Measurements from ENCODE around the gene DTNB.
"Not testable (repeated sequence)": the region's sequence is repeated elsewhere in the genome, so short reads cannot be mapped to it uniquely, and the experiment has no call there.

DTNB gene

DNA sequence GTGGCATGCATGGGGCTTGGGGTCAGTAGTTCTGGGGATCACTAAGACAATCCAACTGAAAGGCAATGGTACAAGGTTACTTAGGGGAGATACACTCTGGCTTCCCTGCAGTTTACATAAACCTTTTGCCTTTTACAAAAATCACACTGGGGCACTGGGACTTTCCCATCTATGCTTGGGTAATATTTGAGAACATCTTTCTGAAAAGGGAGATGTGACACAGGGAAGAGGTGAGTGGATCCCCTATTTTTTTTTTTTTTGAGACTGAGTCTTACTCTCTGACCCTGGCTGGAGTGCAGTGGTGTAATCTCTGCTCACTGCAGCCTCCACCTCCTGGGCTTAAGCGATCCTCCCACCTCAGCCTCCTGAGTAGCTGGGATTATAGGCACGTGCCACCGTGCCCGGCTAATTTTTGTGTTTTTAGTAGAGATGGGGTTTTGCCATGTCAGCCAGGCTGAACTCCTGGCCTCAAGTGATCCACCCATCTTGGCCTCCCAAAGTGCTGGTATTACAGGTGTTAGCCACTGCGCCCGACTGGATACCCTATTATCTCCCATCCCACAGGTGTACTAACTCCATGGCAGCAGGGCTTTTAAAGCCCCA, 248.8 kb downstream of the DTNB start:
- no peak for DNase-seq (ENCODE audit: low read depth in 2 of 2, low spot score in 1 of 2)

DNA sequence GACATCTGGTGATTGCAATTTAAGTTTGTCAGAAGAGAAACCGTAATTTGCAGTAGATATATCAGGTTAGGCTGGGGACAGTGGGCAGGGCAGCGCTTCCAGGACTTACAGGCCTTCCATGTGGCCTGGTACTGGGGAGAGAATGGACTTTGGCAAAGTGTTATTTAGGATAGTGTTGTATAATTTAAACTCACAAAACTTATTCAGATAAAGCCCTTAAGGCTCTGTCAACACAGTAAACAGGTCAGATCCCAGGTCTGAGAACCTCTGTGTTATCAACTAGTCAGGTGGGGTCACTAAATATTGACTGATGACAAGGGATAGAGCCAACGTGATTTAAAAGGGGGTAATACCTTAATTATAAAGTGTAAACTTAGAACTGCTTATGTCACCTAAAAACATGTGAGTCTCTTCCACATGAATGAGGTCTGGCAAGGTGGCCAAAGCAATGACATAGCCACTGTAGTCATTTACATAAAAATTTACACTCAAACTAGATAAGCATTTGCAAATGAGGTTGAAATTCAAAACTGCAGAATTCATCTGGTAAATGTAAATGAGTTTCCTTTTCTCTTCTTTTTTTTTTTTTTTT, 251.5 kb downstream of the DTNB start:
- DNase-seq (ENCODE audit: low read depth in 2 of 2, low spot score in 1 of 2), result no peak

DNA sequence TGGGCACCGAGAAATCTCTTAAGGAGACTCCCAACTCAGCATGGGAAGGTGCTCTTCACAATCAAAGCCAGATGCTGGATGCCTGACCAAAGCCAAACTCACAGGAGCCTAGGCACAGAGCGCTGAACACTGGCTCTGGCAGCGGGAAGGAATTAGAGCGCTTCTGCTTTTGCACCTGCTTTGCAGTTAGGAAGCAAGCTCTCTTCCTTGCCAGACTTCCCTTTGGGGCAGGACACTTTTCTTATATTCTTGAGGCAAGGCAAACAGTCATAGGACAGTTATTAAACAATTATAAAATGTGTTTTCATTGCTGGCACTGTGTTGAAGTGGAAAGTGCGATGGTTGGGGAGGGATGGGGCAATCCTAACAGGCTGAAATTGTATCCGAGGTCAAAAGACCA, 252.1 kb downstream of the DTNB start:
- DNase-seq (ENCODE audit: low read depth in 2 of 2, low spot score in 1 of 2), result no peak

DNA sequence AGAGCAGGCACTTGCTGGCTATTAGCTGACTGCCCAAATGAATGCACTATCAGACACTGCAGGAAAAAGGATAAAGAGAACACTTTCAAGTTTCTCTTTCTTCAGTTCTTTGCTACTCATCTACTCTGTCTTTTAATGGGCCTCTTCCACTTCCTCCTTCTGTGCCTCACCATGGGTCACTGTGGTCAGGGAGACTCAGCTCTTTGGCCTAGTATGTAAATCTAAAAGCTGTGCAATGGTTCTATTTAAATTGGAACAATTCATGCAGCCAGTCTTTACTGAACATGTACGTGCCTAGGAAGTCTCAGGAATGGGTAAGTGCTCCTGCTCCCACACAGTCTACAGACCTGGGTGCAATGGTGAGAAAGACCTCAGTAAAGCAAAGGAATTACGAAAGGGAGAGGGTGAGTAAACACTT, 252.5 kb downstream of the DTNB start:
- DNase-seq (ENCODE audit: low read depth in 2 of 2, low spot score in 1 of 2), result no peak

DNA sequence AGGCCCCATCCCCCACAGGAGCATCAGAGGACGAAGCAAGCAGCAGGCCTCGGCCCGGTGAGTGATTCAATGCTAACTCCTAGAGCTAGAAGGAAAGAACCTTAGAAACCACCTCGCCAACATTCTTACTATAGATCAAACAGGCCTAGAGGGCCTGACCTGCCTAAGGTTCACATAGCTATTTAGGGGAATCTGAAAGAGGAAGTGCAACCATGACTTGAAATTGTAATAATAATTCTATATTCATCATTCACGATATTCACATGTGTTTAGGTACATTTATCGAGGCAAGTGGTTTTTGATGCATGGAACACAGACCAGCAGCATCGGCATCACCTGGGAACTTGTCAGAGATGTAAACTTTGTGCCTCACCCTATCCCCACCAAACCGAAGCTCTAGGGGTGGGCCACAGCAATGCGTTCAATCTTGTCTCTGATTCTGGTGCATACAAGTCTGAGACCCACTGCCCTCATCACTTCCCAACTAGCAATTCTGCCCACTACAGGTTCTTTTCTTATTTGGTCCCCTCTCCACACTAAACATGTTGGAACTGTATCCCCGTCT, 253.6 kb downstream of the DTNB start:
- no peak for DNase-seq (ENCODE audit: low read depth in 2 of 2, low spot score in 1 of 2)

DNA sequence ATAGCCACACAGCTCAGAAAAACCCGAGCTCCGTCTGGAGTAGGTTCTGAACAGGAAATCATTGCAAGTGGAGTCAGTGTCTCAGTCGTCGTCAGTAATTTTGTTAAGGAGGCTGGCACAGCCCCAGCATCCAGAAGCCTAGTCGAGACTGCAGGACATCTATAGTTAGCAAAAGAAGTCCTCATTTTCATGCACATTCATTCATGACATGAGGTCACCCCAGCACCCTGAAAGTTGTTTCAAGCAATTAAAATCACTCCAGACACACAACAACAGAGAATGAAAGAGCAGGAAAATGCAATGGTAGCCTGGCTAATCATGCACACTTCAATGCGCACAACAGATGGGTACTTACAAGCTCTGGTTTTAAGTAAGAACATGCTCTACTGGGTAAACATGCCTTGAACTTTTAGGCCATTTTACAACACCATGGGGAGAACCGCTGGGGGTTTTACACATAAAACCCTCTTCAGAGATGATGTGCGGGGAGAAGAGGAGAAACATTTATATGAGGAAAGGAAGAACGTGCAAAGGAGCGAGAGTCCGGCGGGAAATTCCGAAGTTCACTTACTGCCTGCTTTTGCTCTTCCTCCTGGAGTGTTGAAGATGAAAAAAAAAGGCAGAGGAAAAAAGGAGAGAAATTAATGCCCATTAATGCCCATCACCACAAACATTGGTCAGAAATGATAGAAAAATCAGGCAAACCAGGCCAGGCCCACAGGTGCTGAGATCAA, 254.3 kb downstream of the DTNB start:
- no peak for DNase-seq (ENCODE audit: low read depth in 2 of 2, low spot score in 1 of 2)

DNA sequence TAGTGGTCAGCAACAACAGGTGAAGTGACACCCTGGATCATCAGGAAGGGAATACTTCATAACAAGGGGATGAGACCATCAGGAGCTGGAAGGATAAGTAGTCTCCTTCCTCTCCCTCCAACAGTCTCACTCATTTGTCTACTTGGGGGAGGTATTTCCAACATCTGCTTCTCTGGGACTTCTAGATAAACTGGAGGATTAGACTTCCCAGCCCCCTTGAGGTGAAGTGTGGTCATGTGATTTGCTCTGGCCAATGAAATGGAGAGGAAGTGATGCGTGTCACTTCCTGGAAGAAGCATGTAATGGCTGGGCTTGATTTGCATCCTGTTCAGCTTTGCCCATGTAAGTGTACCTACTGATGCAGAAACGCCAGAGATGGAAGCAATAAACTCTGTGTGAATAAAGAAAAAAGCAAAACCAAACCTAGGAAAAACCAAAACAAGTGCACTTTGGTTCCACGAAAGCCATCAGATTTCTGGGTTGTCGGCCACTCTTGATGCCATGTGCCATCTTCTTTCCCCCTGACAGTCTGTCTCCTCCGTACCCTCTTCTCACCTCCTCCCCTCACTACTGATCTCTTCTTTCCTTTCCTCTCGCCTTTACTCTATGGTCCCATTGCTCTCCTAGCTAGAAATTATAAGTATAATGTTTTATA, 255.5 kb downstream of the DTNB start:
- no peak for DNase-seq (ENCODE audit: low read depth in 2 of 2, low spot score in 1 of 2)

DNA sequence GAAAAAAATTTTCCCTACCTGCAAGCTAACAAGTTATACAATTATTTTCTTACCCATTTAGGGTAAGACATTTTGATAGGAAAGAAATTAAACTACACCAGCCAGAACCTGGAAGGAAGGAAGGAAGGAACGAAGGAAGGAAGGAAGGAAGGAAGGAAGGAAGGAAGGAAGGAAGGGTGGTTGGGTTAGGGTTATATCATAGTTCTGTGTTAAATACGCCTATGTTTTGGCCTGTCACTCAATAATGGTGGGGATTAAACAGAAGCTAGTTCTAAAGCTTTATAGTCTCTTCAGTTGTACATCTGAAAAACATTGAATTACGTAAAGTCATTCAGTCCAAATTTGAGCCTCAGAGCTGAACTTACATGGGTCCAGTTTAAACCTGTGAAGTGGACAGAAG, 256.7 kb downstream of the DTNB start:
- DNase-seq (ENCODE audit: low read depth in 2 of 2, low spot score in 1 of 2), result no peak

DNA sequence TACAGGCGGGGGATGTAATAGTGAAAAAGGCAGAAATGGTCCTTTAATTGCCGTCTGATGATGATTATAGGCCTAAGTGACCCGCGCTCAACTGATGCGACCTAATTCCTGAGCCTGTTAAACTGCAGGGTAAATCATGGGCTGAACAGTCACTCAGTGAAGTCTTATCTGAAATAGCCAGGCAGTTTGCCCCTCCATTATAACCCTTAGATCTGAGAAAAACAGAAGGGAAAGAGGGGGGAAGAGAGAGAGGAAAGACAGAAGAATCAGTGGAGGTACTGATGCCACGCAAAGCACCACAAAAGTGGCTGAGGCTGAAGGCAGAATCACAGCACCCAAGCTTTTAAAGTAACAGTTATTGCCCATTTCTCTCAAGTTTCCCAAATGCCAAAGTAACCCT, 258.6 kb downstream of the DTNB start:
- no peak for DNase-seq (ENCODE audit: low read depth in 2 of 2, low spot score in 1 of 2)

DNA sequence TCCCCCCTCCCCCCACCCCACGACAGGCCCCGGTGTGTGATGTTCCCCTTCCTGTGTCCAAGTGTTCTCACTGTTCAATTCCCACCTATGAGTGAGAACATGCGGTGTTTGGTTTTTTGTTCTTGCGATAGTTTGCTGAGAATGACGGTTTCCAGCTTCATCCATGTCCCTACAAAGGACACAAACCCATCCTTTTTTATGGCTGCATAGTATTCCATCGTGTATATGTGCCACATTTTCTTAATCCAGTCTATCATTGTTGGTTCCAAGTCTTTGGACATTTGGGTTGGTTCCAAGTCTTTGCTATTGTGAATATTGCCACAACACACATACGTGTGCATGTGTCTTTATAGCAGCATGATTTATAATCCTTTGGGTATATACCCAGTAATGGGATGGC, 260.0 kb downstream of the DTNB start:
- DNase-seq (ENCODE audit: low read depth in 2 of 2, low spot score in 1 of 2), result not testable (repeated sequence)

DNA sequence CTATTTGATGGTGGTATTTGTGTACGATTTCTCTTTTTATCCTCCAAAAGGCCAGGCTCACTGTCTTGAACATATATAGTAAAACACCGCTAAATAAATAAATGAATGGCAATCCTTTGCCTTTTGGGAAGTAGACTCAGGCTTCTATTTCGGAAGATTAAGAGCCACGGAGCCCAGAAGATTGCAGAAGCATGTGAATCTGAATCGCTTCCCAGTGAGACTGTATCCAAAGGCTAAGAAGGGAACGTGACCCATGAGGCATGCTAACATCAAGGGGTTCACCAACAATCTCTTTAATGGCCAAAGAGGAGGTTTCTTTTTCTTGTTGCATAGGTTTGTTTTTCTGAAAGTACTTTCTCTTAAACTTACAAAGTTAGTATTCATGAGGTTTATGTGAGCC, 261.6 kb downstream of the DTNB start:
- no peak for DNase-seq (ENCODE audit: low read depth in 2 of 2, low spot score in 1 of 2)

DNA sequence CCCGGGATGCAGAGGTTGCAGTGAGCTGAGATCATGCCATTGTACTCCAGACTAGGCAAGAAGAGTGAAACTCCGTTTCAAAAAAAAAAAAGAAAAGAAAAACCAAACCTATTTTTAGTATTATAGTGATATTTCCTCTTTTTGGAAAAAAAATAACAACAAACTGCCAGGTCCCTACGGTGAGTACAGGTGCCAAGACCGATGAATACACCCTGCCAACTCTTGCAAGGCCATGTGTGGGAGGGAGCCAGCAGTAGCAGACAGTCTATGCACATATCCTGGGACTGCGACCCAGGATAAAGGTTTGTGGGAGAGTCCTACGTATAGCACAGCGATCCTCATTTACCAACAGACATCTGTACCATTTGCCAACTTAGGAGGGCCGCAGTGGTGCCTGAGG, 262.1 kb downstream of the DTNB start:
- DNase-seq (ENCODE audit: low read depth in 2 of 2, low spot score in 1 of 2), result no peak

DNA sequence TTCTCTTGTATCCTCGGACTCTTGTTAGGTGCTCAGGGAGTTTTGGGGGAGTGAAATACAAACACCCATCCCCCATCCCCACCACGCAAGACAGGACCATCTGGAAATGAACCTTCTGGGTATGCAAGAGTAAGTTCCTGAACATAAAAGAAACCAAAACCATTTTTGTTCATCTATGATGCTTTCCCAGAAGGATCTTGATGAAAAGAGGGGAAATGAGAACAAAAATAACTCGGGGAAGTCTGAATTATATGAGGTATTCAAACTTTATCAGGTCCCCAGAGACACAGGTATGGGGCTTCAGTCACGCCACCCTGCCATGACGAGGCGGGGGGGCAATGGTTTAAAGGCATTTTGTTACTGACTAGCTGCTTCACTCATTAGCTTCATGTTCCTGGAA, 263.0 kb downstream of the DTNB start:
- DNase-seq (ENCODE audit: low read depth in 2 of 2, low spot score in 1 of 2), result no peak

DNA sequence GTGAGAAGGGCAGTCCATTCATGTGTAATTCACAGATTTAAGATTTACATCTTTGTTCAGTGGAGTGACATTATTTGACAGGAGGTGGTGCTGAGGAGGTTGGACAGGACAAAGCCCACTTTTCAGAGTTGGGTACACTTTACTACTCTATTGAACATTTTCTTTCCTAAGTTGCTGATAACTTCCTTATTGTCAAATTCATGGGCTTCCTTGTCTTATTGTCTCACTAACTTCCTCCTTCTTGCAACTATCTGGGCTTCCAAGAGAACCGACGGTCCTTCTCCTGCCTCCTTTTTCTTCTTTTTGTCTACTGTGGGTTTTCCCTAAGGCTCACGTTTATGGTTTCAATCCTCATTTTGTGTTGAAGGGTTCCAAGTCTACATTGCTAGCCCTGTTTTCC, 263.9 kb downstream of the DTNB start:
- DNase-seq (ENCODE audit: low read depth in 2 of 2, low spot score in 1 of 2), result no peak

DNA sequence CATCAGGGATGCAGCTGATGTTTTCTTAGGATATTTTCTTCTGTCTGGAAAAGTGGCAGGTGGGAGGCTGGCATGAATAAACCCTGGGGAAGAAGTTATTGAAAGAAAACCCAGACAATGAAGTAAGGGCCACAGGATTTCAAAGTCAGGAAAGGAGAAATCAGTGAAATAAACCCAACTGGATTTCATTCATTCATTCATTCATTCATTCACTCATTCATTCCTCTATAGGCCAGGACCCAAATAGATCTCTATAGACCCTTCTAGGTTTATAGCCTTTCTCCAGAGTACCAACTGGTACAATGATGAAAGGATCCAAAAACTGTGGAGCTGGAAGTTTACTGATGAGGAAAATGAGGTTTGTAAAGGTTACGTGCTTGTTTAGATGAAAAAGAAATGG, 264.3 kb downstream of the DTNB start:
- no peak for DNase-seq (ENCODE audit: low read depth in 2 of 2, low spot score in 1 of 2)

DNA sequence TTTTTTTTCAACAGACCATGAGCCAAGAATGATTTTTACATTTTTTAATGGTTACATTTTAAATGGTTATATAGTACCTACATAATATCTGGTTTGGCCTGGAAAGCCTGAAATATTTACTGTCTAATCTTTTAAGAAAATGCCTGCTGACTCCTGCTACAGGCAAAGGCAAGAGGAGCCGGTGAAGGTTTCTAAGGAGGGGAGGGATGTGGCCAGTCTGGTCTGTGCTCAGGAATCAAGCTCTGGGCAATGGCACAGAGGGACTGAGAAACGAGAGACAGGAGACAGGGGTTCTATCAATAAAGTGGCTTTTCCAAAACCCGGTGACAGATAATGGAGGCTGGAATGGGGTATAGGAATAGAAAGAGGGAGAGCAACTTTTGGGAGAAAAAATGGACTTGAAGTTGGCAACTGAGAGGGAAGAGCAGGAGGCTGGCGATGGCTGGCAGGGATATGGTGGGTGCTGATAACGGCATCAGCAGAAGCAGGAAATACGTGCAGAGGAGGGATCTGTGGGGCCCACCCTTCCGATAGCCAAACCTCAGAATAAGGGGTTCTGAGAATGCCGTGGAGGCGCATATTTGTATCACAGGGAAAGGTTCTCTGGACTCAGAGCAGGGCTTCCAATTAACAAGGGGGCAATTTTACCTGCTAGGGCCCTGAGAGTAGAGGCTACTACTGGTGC, 267.6 kb downstream of the DTNB start:
- no peak for DNase-seq (ENCODE audit: low read depth in 2 of 2, low spot score in 1 of 2)

DNA sequence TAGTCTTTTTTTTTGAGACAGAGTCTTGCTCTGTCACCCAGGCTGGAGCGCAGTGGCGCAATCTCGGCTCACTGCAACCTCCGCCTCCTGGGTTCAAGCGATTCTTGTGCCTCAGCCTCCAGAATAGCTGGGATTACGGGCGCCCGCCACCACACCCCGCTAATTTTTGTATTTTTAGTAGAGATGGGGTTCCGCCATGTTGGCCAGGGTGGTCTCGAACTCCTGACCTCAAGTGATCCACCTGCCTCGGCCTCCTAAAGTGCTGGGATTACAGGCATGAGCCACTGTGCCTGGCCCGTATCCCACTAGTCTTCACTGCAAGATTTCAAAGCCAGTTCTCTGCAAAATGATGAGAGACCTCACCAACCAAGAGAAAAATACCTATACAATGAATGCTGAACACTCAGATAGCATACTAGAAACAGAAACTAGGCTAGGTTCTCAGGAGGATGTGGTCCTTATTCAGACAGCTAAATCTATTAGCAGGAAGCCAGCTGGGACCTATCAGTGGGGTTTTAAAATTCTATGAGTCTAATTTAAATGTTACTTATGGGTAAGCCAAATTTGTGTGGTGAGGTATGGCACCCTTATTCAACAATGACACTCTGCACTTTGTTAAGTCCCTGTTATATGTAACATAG, 270.1 kb downstream of the DTNB start:
- not testable (repeated sequence) for DNase-seq (ENCODE audit: low read depth in 2 of 2, low spot score in 1 of 2)

DNA sequence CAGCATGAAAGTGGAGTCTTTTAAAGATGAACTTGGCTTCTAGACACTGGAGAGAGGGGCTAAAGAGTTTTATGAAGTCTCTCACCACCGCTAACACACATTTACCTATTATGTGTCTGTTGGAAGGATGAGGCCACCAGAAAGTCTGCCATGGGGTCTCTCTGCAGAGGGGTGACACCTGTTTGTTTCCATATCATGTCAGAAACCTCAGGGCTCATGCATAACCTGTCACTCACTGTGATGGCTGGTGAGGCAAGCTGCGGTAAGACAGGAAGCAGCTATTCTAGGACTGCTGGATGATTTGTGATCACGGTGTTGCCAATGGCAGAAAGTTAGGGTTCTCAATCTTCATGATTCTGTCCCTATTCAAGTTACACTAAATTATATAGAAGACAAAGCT, 270.9 kb downstream of the DTNB start:
- no peak for DNase-seq (ENCODE audit: low read depth in 2 of 2, low spot score in 1 of 2)

DNA sequence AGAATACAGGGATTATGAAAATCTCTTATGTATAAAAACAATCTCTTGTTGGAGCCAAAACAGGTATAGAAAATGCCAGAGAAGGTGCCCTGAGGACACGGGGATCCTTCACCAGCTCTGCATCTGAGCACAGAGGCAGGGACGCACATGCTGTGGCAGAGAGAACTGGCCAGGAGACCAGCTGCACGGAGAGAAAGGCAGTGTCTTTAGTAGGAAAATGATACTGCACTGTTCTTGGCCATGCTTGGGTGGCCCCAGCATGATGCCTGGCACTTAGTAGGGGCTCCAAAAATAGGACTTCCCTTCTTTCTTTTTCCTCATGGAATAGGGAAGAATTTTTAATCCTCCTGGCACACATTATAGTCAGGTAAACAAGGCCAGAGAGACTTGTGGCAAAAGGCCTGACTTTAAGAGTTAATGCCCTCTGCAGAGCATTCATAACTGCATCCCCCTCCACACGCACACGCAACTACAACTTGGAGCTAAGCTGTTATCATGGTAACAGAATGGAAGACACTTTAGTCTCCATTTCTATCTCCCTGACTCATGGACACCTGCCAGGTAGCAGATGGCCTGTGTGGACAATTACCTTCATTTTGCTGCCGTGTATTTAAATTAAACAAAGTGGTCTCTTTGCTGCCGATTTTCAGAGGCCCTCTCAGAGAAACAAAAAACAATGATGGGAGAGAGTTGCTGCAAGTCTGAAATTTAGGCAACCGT, 271.9 kb downstream of the DTNB start:
- no peak for DNase-seq (ENCODE audit: low read depth in 2 of 2, low spot score in 1 of 2)

DNA sequence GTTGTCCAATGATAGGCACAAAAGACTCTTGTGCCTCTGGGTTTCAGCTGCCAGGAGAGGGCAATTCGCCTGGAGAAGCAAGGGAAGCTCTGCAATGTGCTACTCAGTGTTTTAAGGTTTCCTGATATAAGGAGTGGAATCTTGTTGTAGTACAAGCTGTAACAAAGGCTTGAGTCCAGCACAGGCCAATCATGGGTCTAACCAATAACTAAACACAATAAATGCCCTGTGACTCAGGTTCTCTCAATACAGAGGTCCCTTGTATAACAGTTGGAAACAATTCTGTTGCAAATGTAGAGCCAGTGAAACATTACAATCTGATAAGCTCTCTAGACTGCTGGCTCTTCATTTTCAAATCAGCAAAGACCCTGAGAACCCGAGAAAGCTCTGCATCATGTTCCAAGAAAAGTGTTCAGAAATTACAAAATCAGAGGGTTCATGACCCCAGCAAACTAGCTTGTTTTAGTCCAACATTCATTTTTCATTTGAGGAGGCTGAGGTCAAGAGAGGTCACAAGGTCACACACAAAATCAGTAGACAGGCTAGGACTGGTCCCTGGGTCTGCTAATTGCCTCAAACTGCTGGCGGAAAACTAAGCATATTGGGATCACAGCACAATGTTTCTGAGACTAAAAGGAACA, 272.7 kb downstream of the DTNB start:
- DNase-seq (ENCODE audit: low read depth in 2 of 2, low spot score in 1 of 2), result no peak
